ENCODE data around the gene SRRM4. TPM values are rescaled to one million over a fixed set of nuclear protein-coding genes. Genes with fewer than 3 reads are reported as not detected.

SRRM4 gene
- total and polyA plus RNA-seq, 10 of the 15 experiments (the other 5 are each of a cell fraction or from before 2014, with no cell fraction given): under 0.01 to 0.01 TPM; not detected in 8

GRCh38 chr12:119171691-119172425 is 190.5 kb downstream of the SRRM4 start:
- RAD21 ChIA-PET (ENCODE audit: unreplicated experiment): no interaction called here
- H3K27ac ChIP-seq (ENCODE audit: control insufficient read depth, insufficient read depth): no peak overlapping the region
- POLR2A ChIA-PET: no interaction called here
- H3K9ac ChIP-seq (ENCODE audit: control insufficient read depth, insufficient read depth, low read length): no peak overlapping the region
- no peaks in the 10 kb centered on the region for H3K27me3 ChIP-seq (replicated peaks in 1 of 2; ENCODE audit: control insufficient read depth in 2 of 2, insufficient read depth in 2 of 2, low read length in 1 of 2)
- H3K4me3 ChIP-seq: no peak overlapping the region
- WGBS (ENCODE audit: insufficient coverage, insufficient replicate concordance, low lambda C conversion rate, missing lambda C conversion rate): 34% methylated on average over 15 of the region's 15 CpGs
- H3K4me2 ChIP-seq (ENCODE audit: control insufficient read depth, insufficient read depth): no peak overlapping the region
- FAIRE-seq (no peak), ATAC-seq (no peak), DNase-seq (ENCODE audit: low read depth, low spot score) (no peak)
- no peaks in the 10 kb centered on the region for H3K36me3 ChIP-seq (ENCODE audit: control insufficient read depth in 2 of 2, insufficient read depth in 2 of 2, low read length in 1 of 2)
- H3K9me3 ChIP-seq (replicated peaks; ENCODE audit: control insufficient read depth, insufficient read depth, low read length): no peaks in the 10 kb centered on the region
- no peak overlapping the region for H2AFZ ChIP-seq (ENCODE audit: control insufficient read depth, low read depth, low read length)
- no peaks in the 10 kb centered on the region for H3K79me2 ChIP-seq (ENCODE audit: control insufficient read depth, insufficient read depth, low read length)
- SMC1A ChIA-PET (ENCODE audit: uncharacterized antibody, unreplicated experiment): no interaction called here
- CTCF ChIA-PET: interaction anchor here (0.6 kb wide), 1 partner anchor 569 kb away, joined by 4 read pairs; no protein-coding TSS in a partner anchor
- in situ Hi-C loops (cut with MboI) (no loop called here), intact Hi-C loops (cut with micrococcal nuclease; ENCODE audit: unreplicated experiment) (no loop called here)
- BruUV-seq (replicated peaks): no TSS peak
- no peaks in the 10 kb centered on the region for H3K4me1 ChIP-seq (ENCODE audit: control insufficient read depth, insufficient read depth, low read length)
- no peaks in the 10 kb centered on the region for H4K20me1 ChIP-seq (ENCODE audit: control insufficient read depth, insufficient read depth)
- TF ChIP-seq BRCA1 (IDR thresholded peaks at IDR 0.05; ENCODE audit: low read depth, low read length) (no peak), BHLHE40 (IDR thresholded peaks at IDR 0.05; ENCODE audit: borderline replicate concordance in 1 of 2, low read depth in 2 of 2, low read length in 1 of 2) (no peak), CREB1 (IDR thresholded peaks at IDR 0.05; ENCODE audit: low read depth) (no peak), SPI1 (IDR thresholded peaks at IDR 0.05; ENCODE audit: borderline replicate concordance, insufficient read depth, low read depth, low read length) (no peak), EZH2 (IDR thresholded peaks at IDR 0.05; ENCODE audit: borderline replicate concordance, control insufficient read depth, low read depth, low read length) (no peak), CUX1 (IDR thresholded peaks at IDR 0.05; ENCODE audit: insufficient replicate concordance, low read depth, low read length) (no peak), ZNF24 (IDR thresholded peaks at IDR 0.05) (no peak), ATF3 (IDR thresholded peaks at IDR 0.05; ENCODE audit: borderline replicate concordance, extremely low read depth, low read depth, low read length) (no peak), IKZF1 (conservative IDR thresholded peaks at IDR 0.05) (no peak), MEF2A (IDR thresholded peaks at IDR 0.05; ENCODE audit: insufficient read depth, low read depth, low read length) (no peak), NFXL1 (IDR thresholded peaks at IDR 0.05; ENCODE audit: borderline replicate concordance) (no peak), MLLT1 (IDR thresholded peaks at IDR 0.05) (no peak), SMC3 (IDR thresholded peaks at IDR 0.05; ENCODE audit: borderline replicate concordance, low read length) (no peak), ESRRA (IDR thresholded peaks at IDR 0.05; ENCODE audit: low read length) (no peak), PBX3 (IDR thresholded peaks at IDR 0.05; ENCODE audit: insufficient replicate concordance, low read depth, low read length) (no peak)
